NCI-H1105 (cell line): Measurements from ENCODE around the gene GCKR.

ENCODE experiments used
- DNase-seq: peaks from one replicate; lab custom pipeline; 2025; lab: John Stamatoyannopoulos, UW

Gene GCKR

GRCh38 chr2:27496357-27497287 lies at the start of gene GCKR:
GCKR (plus strand) TSS chr2:27496839; CDS start chr2:27496905, 66 bp downstream.
- DNase-seq, result no peak

- DNase-seq, result no peak
Measured at GRCh38 chr2:27448381-27448780, 48.3 kb upstream of the GCKR start.

DNA sequence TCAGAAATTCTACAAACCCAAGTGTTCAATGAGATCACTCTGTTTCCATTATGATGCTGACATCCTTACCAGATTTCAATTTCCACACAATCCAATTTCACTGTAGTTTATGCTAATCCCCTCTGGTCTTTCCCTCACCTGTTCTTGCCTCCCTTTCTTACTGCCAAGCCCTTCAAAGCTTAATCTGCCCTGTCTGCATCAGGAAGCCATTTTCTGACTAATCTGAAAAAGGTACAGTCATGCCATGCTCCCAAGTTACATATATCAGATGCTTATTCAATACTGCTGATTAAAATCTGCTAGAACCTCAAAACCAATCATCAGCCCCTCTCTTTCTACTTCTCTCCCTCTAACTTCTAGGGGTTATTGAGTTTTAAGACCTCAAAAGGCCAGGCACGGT lies 45.5 kb upstream of the GCKR start:
- DNase-seq, result no peak

DNA sequence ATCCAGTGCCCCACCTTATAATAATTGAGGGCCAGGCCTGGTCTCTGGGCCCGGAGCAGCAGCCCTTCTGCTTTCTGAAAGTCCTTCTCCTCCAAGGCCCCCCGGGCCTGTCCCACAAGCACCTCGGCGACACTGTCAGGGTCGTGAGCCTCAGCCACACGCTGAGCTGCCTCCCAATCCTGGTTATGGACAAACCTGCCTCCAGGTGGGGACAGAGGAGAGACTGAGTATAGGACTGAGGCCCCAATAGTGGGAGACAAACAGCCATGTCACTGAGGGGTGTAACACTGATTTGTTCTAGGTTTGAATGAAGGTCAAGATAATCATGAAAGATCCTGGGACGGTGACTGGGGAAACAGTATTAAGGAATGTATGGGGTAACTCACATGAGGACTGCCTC lies 42.7 kb upstream of the GCKR start:
- DNase-seq, result no peak

DNA sequence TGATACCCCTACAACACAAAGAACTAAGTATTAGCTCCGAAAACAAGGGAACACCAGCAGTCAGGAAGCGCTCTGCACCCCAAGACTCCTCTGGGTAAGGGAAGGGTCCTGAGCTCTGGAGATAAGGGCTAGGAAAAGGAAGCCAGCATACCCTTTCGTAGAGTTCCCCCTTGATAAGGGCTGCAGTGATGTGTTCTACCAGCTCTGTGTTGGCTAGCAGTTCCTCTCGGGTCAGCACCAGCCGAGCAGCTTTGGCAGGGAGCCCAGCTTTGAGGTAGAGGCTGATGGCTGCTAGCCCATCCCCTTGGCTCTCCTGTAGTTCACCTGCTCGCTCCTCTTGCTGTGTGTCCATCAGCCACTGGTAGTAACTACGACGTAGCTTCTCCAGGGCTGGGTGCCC lies 35.5 kb upstream of the GCKR start:
- no peak for DNase-seq

- no peak for DNase-seq
Measured at GRCh38 chr2:27464443-27464842, 32.2 kb upstream of the GCKR start.

DNA sequence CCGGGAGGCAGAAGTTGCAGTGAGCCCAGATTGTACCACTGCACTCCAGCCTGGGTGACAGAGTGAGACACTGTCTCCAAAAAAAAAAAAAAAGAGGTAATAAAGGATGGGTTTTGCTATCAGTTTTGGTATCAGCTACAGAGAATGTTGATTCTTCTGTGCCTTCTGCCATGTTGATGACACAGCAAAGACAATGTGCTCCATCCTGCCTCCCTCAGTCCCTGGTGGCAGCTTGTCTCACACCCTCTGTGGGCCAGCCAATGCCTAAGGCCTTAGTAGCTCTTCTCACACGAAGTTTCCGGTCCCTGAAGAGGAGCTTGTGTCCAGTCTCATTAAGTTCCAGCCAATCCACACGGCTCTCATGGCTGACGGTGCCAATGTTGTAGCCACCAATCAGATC lies 24.7 kb upstream of the GCKR start:
- DNase-seq, result no peak

DNA sequence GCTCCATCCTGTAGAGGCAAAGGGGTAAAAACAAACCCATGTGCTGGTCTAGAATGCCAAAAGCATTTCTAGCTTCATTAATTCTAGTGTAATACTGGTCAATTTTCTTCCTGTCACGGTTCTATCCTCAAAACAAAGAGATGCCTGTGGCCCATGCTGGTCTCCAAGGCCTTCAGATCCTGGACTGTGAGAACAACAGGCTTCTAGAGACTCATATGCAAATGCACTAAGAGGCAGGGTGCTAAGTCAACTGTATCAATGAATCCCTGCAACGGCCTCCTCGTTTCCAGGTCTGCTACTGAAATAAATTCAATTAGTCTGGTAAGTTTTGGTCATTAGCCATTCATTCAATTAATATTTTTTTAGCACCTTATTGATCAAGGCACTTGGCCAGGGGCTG lies 11.1 kb upstream of the GCKR start:
- DNase-seq, result no peak

DNA sequence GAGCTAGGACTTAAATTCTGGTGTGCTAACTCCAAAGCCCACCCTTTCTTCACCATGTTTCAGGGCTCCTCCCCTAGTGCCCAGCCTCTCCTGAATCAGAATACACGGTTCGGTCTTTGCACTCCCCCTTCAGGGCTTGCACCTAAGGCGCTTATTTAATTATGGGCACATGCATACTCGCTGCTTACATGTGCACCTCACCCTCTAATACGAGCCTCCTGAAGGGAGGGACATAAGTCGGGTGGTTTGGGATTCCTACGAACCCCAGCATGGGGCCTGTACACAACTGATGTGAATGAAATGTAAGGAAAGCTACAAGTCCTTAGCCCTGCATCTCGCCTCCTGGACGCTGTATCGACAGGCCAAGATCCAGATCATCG lies 7.5 kb upstream of the GCKR start:
- DNase-seq, result no peak

GRCh38 chr2:27489498-27490397 lies 6.9 kb upstream of the GCKR start, which contains the start of gene IFT172:
IFT172 (minus strand) TSS chr2:27489743; CDS start chr2:27489653, 90 bp downstream.
- DNase-seq, result peak; percentile 99

DNA sequence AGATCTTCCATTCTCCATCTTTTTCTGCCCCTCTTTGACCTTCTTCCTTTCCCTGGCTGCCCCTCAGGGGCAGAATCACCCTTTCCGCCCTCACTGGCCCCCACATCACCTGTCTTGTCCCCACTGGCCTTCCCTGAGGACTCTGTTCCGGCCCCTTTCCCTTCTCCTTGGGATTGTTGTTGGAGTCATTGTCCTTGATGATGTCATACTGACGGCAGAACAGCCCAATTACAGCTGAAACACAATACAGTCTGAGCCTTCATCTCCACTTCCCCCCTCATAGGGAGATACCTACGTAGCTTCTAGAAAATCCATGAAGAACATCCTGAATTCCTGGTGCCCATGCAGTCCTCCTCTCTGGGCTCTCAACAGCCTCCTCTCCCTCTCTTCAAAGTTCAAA lies 4.1 kb upstream of the GCKR start:
- no peak for DNase-seq

DNA sequence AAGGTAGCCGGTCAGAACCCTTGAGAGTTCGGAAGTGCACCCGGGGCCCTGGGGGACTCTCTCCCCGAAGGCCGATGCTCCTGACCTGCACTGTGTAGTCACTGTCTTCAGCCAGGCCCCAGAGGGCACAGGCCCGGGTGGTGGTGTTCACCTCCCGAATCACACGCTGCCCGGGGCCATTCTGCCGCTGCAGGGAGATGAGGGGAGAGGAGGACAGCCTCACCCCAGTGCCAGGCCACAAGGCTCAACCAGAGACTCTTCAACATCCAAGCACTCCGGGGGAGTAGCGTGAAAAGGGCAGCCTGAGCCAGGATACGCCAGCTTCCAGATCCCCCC lies 2.7 kb upstream of the GCKR start:
- no peak for DNase-seq

GRCh38 chr2:27494284-27494943 lies 2.2 kb upstream of the GCKR start:
- DNase-seq, result no peak

- no peak for DNase-seq
Measured at GRCh38 chr2:27494944-27495554, 1.6 kb upstream of the GCKR start, which contains the start of gene FNDC4. FNDC4 (minus strand) TSS chr2:27495200; CDS start chr2:27494679, 521 bp downstream.

DNA sequence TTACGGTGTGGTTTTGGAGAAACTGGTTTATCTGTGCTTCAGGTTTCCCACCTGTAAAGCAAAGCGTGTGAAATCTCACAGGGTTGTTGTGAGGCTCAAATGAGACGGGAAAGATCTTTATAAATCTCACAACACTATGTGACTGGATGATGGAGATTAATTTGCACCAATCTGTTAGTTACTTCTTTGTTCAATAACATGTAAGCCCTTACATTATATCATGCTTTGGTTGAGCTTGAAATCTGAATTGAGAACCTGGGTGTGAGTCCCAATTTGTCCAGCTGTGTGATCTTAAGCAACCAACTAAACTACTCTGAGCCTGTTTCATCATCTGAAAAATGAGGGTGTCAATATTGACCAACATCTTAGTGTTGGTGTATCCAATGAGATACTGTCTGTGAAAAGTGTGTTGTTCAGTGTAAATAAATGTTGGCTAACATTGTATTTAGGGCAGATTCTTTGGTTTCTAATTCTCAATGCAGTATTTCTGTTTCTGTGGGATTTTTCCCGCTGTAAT lies 741 bp upstream of the GCKR start:
- no peak for DNase-seq

DNA sequence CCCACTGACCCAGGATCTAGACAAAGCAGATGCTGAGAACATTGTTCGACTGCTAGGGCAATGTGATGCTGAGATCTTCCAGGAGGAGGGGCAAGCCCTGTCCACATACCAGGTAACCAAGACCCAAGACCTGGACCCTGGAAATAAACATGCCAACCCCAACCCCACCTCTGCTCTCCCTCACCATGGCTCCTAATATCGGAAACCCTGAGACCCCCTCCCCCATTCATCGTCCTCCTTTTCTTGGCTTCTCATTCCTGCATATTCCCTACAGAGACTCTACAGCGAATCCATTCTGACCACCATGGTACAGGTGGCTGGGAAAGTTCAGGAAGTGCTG lies 619 bp downstream of the GCKR start:
- no peak for DNase-seq

DNA sequence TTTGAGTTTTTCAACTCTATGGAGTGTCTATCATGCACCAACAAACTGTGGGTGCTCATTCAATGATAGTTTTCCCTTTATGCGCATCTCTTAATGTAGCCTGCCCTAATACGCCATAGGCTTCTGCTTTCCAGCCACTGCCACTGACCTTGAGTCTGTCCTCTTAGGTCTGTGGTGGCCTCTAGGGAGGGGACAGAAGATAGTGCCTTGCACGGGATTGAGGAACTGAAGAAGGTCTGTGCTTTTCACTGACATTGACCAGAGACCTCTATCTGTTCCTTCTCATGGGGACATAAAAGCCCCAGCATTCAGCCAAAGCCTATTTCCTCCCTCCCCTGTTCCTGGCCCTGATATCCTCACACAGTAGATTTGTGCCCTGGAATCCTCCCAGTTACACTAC lies 2.3 kb downstream of the GCKR start:
- no peak for DNase-seq

DNA sequence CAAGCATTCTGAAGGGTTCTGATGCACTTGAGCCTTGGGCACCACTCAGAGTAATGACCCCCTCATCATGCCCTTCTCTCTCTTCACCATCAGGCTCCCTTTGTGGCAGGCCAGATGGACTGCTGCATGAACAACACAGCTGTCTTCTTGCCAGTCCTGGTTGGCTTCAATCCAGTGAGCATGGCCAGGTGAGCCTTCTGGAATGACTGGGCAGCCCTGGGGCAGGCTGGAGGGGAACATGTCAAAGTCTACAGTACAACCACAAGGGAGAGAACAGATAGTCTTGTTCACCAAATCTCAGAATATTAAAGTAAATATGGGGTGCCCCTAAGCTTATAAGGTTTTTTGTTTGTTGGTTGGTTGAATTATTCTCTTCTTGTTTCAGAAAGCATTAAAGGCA lies 4.4 kb downstream of the GCKR start:
- no peak for DNase-seq

DNA sequence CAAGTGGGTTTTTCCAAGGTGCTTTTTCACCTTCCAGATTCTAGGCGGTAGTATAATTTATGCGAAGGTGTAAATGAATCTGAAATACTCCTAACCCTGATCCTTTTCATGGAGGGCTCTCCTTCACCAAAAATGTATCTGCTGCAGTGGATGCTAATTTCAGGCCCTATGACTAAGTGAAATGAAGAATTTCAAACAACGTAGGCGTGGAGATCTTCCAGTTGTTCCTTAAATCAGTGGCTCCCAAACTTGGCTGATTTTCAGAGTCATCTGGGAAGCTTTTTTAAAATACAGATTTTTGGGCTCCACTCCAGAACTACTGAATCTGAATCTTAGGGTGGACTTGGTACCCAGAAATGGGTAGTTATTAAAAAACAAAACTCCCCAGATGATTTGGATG lies 5.5 kb downstream of the GCKR start:
- DNase-seq, result no peak

DNA sequence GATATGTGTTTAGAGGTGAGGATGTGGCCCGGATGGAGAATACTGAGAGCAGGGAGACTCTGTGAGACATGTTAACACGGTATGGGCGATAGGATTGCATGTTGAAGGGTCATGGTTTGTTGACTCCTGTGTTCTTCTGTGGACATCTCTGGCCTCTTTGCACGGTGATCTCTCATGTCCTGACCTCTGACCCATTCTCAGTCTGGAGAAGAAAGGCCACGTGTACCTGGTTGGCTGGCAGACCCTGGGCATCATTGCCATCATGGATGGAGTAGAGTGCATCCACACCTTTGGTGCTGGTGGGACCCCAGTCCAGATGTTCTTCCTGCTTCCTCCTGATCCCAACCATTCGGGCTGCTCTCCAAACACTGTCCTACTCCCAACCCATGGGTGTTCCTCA lies 9.9 kb downstream of the GCKR start:
- DNase-seq, result no peak

DNA sequence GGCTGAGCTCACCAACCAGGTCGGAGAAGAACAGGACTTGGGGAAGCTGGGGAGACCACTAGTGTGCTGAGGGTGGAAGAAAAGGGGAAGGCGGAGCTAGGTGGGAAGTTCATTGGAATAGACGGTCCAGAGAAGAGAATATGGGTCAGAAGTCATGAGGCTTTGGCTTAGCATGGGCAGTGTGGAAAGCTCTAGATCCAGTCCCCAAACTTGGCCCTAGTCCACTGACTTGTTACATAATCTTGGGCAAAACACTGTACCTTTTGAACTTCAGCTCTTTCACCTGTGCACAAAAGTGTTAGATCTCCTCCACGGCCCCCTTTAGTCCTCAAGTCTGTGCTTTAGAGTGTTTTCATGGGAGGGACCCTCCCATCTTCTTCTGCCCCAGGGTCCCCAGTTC lies 10.7 kb downstream of the GCKR start:
- no peak for DNase-seq

DNA sequence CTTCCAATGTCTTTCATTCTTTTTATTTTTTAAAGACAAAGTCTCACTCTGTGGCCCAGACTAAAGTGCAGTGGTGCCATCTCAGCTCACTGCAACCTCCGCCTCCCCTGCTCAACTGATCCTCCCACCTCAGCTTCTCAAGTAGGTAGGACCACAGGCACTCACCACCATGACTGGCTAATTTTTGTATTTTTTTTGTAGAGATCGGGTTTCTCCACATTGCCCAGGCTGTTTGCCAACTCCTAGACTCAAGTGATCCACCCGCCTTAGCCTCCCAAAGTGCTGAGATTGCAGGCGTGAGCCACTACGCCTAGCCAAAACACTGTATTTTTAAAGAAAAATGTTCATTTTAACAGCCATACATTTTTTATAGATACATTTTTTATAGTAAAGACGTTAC lies 12.7 kb downstream of the GCKR start:
- DNase-seq, result peak; percentile 12
